HepG2 (cell line): ENCODE measurements around the gene MTRF1. TPM values are rescaled to one million over a fixed set of nuclear protein-coding genes. Genes with fewer than 3 reads are reported as not detected.

Experiments
- ATAC-seq: fragments of 200-7000 bp; cut with Tn5 transposase; 3 replicates; pipeline ENCODE4 v1.9.1; 2020; ENCODE audit warnings: mild to moderate bottlenecking, moderate library complexity
- BruUV-seq: library from RNA; stranded (reverse); fragments of 400-500 nt; replicated peaks from 2 replicates; lab custom pipeline; 2021; lab: Mats Ljungman, UMichigan
- CTCF ChIA-PET: fragments of 300-600 bp; formaldehyde crosslinking; extraction: SDS; loops from one replicate; lab custom pipeline; 2021; ENCODE audit warnings: low total read pairs, inconsistent platforms, low intra/inter-chr PET ratio; lab: Yijun Ruan, JAX
- POLR2A ChIA-PET: fragments of 350-600 bp; sonication (Branson Sonifier 250); formaldehyde crosslinking; loops from one replicate; lab custom pipeline; 2020; ENCODE audit warnings: antibody characterized with exemption, inconsistent platforms; lab: Yijun Ruan, JAX
- DNase-seq: peaks from one replicate; pipeline ENCODE4 v3.0.0-alpha.2; 2015; ENCODE audit warnings: low spot score
- FAIRE-seq: peaks from 3 replicates; lab custom pipeline; 2011; peaks lifted over from hg19 to GRCh38; lab: Jason Lieb, UNC
- H2AFZ ChIP-seq: one replicate; pipeline ENCODE4 v1.6.1; 2011; ENCODE audit warnings: low read length, inconsistent platforms
- H3K27ac ChIP-seq: fragments of 300-600 bp; 3 replicates; pipeline ENCODE4 v1.8.0; 2011; ENCODE audit warnings: mixed run types, mild to moderate bottlenecking, mixed read lengths, low read length, inconsistent platforms; ENCODE audit not compliant: insufficient read depth; ENCODE audit errors: extremely low read length
- H3K27me3 ChIP-seq, 2 experiments: fragments of 200-600 bp in 1 of 2; 2 replicates in 1 of 2; 3 replicates in 1 of 2; pipeline versions ENCODE4 v1.6.0 to v1.8.0; 2011; ENCODE audit warnings: low read length in 2 of 2, mild to moderate bottlenecking in 2 of 2, moderate library complexity in 2 of 2, inconsistent platforms in 1 of 2; ENCODE audit not compliant: insufficient read depth in 2 of 2, control insufficient read depth in 1 of 2
- H3K36me3 ChIP-seq, 2 experiments: fragments of 200-600 bp in 1 of 2; replicated peaks in 1 of 2; 2 replicates in 1 of 2; 3 replicates in 1 of 2; pipeline versions ENCODE4 v1.5.1 to v1.8.0; 2011; ENCODE audit warnings: low read length in 2 of 2, inconsistent platforms in 1 of 2; ENCODE audit not compliant: insufficient read depth in 2 of 2, control insufficient read depth in 1 of 2
- H3K4me1 ChIP-seq: 2 replicates; pipeline ENCODE4 v1.5.1; 2012; ENCODE audit warnings: low read length, inconsistent platforms; ENCODE audit not compliant: insufficient read depth
- H3K4me2 ChIP-seq: 2 replicates; pipeline ENCODE4 v1.6.0; 2011; ENCODE audit warnings: low read depth, low read length, inconsistent platforms
- H3K4me3 ChIP-seq, 3 experiments: fragments of 200-600 bp in 1 of 3; sonication (generic), shearing (Covaris generic) in 1 of 3; replicated peaks in 1 of 3; 2 replicates each; pipeline ENCODE4 v1.5.1; 2011 to 2016; ENCODE audit warnings: low read length in 3 of 3, inconsistent platforms in 2 of 3, low read depth in 2 of 3, mild to moderate bottlenecking in 2 of 3, control low read depth in 1 of 3, mixed read lengths in 1 of 3; ENCODE audit not compliant: insufficient read depth in 1 of 3
- H3K79me2 ChIP-seq: one replicate; pipeline ENCODE4 v1.6.1; 2011; ENCODE audit warnings: low read length, inconsistent platforms; ENCODE audit not compliant: insufficient read depth
- H3K9ac ChIP-seq: 2 replicates; pipeline ENCODE4 v1.6.0; 2011; ENCODE audit warnings: mild to moderate bottlenecking, low read depth, low read length, inconsistent platforms; ENCODE audit not compliant: insufficient read depth
- H3K9me3 ChIP-seq: 2 replicates; pipeline ENCODE4 v1.5.1; 2012; ENCODE audit warnings: mild to moderate bottlenecking, low read length
- H4K20me1 ChIP-seq: 2 replicates; pipeline ENCODE4 v1.6.0; 2011; ENCODE audit warnings: inconsistent platforms, mild to moderate bottlenecking, low read length, moderate library complexity; ENCODE audit not compliant: insufficient read depth
- BRF2 ChIP-seq: sonication (generic); formaldehyde crosslinking; IDR thresholded peaks from 2 replicates; pipeline ENCODE4 v1.8.1; 2022; ENCODE audit warnings: mild to moderate bottlenecking, missing genetic modification reagents
- DMAP1 ChIP-seq: IDR thresholded peaks from 2 replicates; pipeline ENCODE4 v1.6.1; 2016
- GMEB1 ChIP-seq: sonication (generic); formaldehyde crosslinking; IDR thresholded peaks from 2 replicates; pipeline ENCODE4 v1.5.1; 2020; ENCODE audit warnings: missing genetic modification reagents, mild to moderate bottlenecking, borderline replicate concordance
- JDP2 ChIP-seq: sonication (generic); formaldehyde crosslinking; IDR thresholded peaks from 2 replicates; pipeline ENCODE4 v1.8.1; 2022; ENCODE audit warnings: missing genetic modification reagents, borderline replicate concordance
- NR2F1 ChIP-seq, 2 experiments: fragments of 450-650 bp in 1 of 2; formaldehyde crosslinking in 1 of 2; IDR thresholded peaks; 2 replicates each; pipeline versions ENCODE4 v1.5.0 to v1.6.1; 2016 to 2020; ENCODE audit warnings: mild to moderate bottlenecking in 1 of 2, missing compliant biosample characterization in 1 of 2, missing genetic modification reagents in 1 of 2, moderate library complexity in 1 of 2
- NRL ChIP-seq: sonication (generic); formaldehyde crosslinking; IDR thresholded peaks from 2 replicates; pipeline ENCODE4 v1.5.0; 2020; ENCODE audit warnings: missing genetic modification reagents, mild to moderate bottlenecking, moderate library complexity, borderline replicate concordance
- RARG ChIP-seq: sonication (generic); formaldehyde crosslinking; IDR thresholded peaks from 2 replicates; pipeline ENCODE4 v1.4.0; 2020; ENCODE audit warnings: low read depth, mild to moderate bottlenecking, missing genetic modification reagents
- ZC3H13 ChIP-seq: sonication (generic); formaldehyde crosslinking; IDR thresholded peaks from 2 replicates; pipeline ENCODE4 v1.8.1; 2023; ENCODE audit warnings: mild to moderate bottlenecking, missing genetic modification reagents, moderate library complexity
- ZNF143 ChIP-seq: sonication (generic); formaldehyde crosslinking; IDR thresholded peaks from 2 replicates; pipeline ENCODE4 v1.4.0; 2020; ENCODE audit warnings: missing genetic modification reagents
- WGBS: methylation state at CpG from one replicate; pipeline ENCODE4 v1.1.6; 2017; ENCODE audit warnings: low lambda C conversion rate; 5-methylcytosine and 5-hydroxymethylcytosine counted together
- in situ Hi-C: cut with HindIII; loops from 2 replicates; pipeline ENCODE4 v1.10.0; 2017; ENCODE audit warnings: low pct_unique_long_range_greater_than_20kb; ENCODE audit not compliant: extremely low pct_ligation_motif_present
- intact Hi-C: fragments of 100-400 bp; cut with micrococcal nuclease; formaldehyde crosslinking; loops from one replicate; pipeline ENCODE4 v1.10.0; 2022; ENCODE audit not compliant: unreplicated experiment
- polyA plus RNA-seq, 8 experiments: library from polyadenylated mRNA; depleted of rRNA in 3 of 8; stranded (reverse) in 7 of 8; unstranded in 1 of 8; fragments of >200 nt; fragmentation: Illumina TruSeq in 4 of 8; extraction: Trizol in 4 of 8; gene quantifications; 2 replicates each; pipeline versions ENCODE4 v1.2.1 to v1.2.3, GENCODE V29; 2011 to 2016; ENCODE audit warnings: low read depth in 4 of 8, missing spikeins in 1 of 8, mixed read lengths in 1 of 8; ENCODE audit not compliant: insufficient read depth in 1 of 8
- total RNA-seq, 5 experiments: library from RNA; depleted of rRNA; stranded (reverse); fragments of >200 nt; fragmentation: Illumina TruSeq; extraction: Trizol; gene quantifications; 2 replicates each; pipeline ENCODE4 v1.2.3, GENCODE V29; 2016; ENCODE audit warnings: low read depth in 1 of 5

Gene MTRF1
- total and polyA plus RNA-seq, 2 of the 13 experiments (the other 11 are each of a cell fraction or from before 2014, with no cell fraction given): 21.6 to 27.2 TPM

- CTCF ChIA-PET: no interaction called here
- Histone ChIP-seq H3K27me3 (no peaks in the 10 kb centered on the region), H3K4me1 (no peaks in the 10 kb centered on the region), H3K27ac (no peak overlapping the region), H3K9me3 (no peaks in the 10 kb centered on the region), H3K4me3 (no peak overlapping the region), H2AFZ (no peak overlapping the region), H4K20me1 (no peaks in the 10 kb centered on the region), H3K36me3 (peaks cover 0 to 20% of the 10 kb centered on the region in 2 experiments; a peak in 3 of 5 replicates), H3K9ac (no peak overlapping the region), H3K4me2 (no peak overlapping the region), H3K79me2 (no peaks in the 10 kb centered on the region)
- no peak for DNase-seq
- BruUV-seq: no TSS peak
- TF ChIP-seq NRL (no peak), BRF2 (CRISPR knock-in tag) (no peak), RARG (CRISPR knock-in tag) (no peak), ZC3H13 (CRISPR knock-in tag) (no peak), ZNF143 (CRISPR knock-in tag) (no peak), GMEB1 (CRISPR knock-in tag) (no peak), DMAP1 (CRISPR knock-in tag) (no peak), NR2F1 (CRISPR knock-in tag; IDR thresholded peaks at IDR 0.05) (no peak), JDP2 (CRISPR knock-in tag) (no peak)
- intact Hi-C loops (no loop called here), in situ Hi-C loops (no loop called here)
- FAIRE-seq: no peak
- ATAC-seq: no peak
- POLR2A ChIA-PET: no interaction called here
- WGBS: 96% methylated on average over 8 of the region's 8 CpGs
Measured at GRCh38 chr13:41246969-41247680, 16.3 kb downstream of the MTRF1 start.
